BLaER1 treated with 17β-estradiol and CSF1 and Interleukin-3, amounts not matched to agents 10 nM and 100 nM (cell line): Measurements from ENCODE around the gene MPV17L2.
A peak's percentile ranks its signal among the peaks of the same experiment; 100 is the strongest.

ENCODE experiments used
- H3K27ac ChIP-seq, 11 experiments: shearing (Covaris generic); formaldehyde crosslinking; 2 replicates each; pipeline ENCODE4 v1.8.1; 2022
- H3K27me3 ChIP-seq, 11 experiments: shearing (Covaris generic); formaldehyde crosslinking; 2 replicates each; pipeline ENCODE4 v1.8.1; 2022
- H3K36me3 ChIP-seq, 11 experiments: shearing (Covaris generic); formaldehyde crosslinking; 2 replicates each; pipeline ENCODE4 v1.8.1; 2022
- H3K4me1 ChIP-seq, 10 experiments: shearing (Covaris generic); formaldehyde crosslinking; 2 replicates each; pipeline ENCODE4 v1.8.1; 2022
- H3K4me2 ChIP-seq, 11 experiments: shearing (Covaris generic); formaldehyde crosslinking; 2 replicates each; pipeline ENCODE4 v1.8.1; 2022
- H3K4me3 ChIP-seq, 10 experiments: shearing (Covaris generic); formaldehyde crosslinking; 2 replicates each; pipeline ENCODE4 v1.8.1; 2022
- H3K9ac ChIP-seq, 11 experiments: shearing (Covaris generic); formaldehyde crosslinking; 2 replicates each; pipeline ENCODE4 v1.8.1; 2022
- H3K9me3 ChIP-seq, 11 experiments: shearing (Covaris generic); formaldehyde crosslinking; replicated peaks in 1 of 11; 2 replicates each; pipeline ENCODE4 v1.8.1; 2022
- H4K20me1 ChIP-seq, 11 experiments: shearing (Covaris generic); formaldehyde crosslinking; 2 replicates each; pipeline ENCODE4 v1.8.1; 2022
- Cebpa-rat ChIP-seq, 11 experiments: shearing (Covaris generic); IDR thresholded peaks; 2 replicates each; pipeline ENCODE4 v1.8.1; 2022

Gene MPV17L2

DNA sequence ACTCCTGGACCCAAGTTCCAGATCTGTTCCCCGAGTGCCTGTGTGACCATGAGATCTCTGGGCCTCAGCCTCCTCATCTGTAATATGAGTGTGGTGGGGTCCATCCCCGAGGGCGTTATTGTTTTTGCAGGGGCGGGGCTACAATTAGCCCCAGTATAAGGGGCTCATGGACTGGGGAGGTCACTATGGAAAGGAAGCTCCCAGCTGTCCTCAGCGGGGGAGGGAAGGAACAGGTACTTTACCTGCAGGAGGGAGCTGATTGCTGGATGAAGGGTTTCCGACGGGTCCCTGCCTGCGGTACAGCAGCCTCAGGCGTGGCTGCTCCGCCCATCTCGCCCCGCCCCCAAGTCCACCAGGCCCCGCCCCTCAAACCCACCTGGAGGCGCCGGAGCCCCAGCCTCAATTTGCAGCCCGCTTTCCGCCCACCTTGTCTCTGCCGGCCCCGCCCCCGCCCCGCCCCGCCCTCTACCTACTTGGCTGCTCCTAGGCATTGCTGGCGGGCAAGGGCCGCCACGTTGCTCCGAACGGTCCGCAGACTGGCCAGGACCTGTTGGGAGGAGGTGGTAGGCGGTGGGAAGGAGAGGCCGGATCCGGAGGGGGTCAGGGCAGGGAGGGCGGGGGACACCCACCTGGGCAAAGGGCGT is 27.7 kb downstream of the MPV17L2 start:
- peaks cover 0 to 12% (median 0%) of the 10 kb centered on the region in 11 experiments; a peak in 4 of 22 replicates for H4K20me1 ChIP-seq
- no peak overlapping the region for H3K9ac ChIP-seq
- H3K27ac ChIP-seq = no peak overlapping the region
- TF ChIP-seq Cebpa-rat (IDR thresholded peaks at IDR 0.05) = no peak
- no peaks in the 10 kb centered on the region; a peak in 2 of 22 replicates for H3K36me3 ChIP-seq
- H3K9me3 ChIP-seq = peaks cover 0 to 12% (median 0%) of the 10 kb centered on the region in 11 experiments; a peak in 3 of 22 replicates
- no peak overlapping the region for H3K4me2 ChIP-seq
- peaks cover 20 to 27% (median 24%) of the 10 kb centered on the region in 11 experiments for H3K27me3 ChIP-seq
- H3K4me3 ChIP-seq = no peak overlapping the region
- peaks cover 8 to 19% (median 16%) of the 10 kb centered on the region in 10 experiments for H3K4me1 ChIP-seq

DNA sequence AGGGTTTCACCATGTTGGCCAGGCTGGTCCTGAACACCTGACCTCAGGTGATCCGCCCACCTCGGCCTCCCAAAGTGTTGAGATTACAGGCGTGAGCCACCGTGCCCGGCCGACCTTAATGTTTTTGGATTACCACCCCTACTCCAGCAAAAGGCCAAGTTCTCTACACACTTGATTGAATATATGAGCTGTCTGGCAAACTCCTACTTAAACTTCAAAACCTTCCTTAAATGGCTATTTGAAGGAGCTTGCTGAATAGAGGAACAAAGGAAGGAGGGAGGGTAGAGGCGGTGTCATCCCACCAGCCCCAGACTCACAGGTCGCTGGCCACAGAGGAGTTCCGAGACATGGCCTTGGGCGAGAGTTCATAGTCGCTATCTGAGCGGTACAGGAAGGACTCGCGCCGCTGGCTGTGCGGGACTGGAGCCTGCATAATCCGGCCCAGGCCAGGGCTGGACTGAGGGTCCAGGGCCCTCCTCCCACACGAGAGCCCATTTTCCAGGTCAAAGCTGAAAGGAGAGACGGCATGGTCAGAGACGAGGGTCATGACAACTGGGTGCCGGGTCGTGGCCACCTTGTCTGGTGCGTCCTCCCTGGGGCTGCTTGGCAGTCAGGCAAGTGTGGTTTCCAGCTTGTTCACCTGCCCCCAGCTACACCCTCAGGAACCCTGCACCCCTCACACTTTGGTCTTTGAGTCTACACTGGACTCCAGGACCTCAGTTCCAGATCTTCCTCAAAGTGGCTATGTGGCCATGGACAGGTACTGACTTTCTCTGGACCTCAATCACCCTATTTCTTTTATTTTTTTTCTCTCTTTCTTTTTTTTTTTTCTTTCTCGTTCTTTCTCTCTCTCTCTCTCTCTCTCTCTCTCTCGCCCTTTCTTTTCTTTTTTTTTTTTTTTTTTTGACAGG is 29.1 kb downstream of the MPV17L2 start:
- H3K36me3 ChIP-seq = no peaks in the 10 kb centered on the region; a peak in 2 of 22 replicates
- TF ChIP-seq Cebpa-rat (IDR thresholded peaks at IDR 0.05) = no peak
- peaks cover 0 to 17% (median 0%) of the 10 kb centered on the region in 11 experiments; a peak in 4 of 22 replicates for H4K20me1 ChIP-seq
- no peak overlapping the region for H3K9ac ChIP-seq
- peaks cover 26 to 38% (median 36%) of the 10 kb centered on the region in 11 experiments for H3K27me3 ChIP-seq
- H3K4me2 ChIP-seq = no peak overlapping the region
- no peak overlapping the region for H3K4me3 ChIP-seq
- H3K4me1 ChIP-seq = peaks cover 18 to 33% (median 29%) of the 10 kb centered on the region in 10 experiments
- H3K9me3 ChIP-seq = peaks cover 0 to 12% (median 0%) of the 10 kb centered on the region in 11 experiments; a peak in 3 of 22 replicates
- H3K27ac ChIP-seq = no peak overlapping the region

DNA sequence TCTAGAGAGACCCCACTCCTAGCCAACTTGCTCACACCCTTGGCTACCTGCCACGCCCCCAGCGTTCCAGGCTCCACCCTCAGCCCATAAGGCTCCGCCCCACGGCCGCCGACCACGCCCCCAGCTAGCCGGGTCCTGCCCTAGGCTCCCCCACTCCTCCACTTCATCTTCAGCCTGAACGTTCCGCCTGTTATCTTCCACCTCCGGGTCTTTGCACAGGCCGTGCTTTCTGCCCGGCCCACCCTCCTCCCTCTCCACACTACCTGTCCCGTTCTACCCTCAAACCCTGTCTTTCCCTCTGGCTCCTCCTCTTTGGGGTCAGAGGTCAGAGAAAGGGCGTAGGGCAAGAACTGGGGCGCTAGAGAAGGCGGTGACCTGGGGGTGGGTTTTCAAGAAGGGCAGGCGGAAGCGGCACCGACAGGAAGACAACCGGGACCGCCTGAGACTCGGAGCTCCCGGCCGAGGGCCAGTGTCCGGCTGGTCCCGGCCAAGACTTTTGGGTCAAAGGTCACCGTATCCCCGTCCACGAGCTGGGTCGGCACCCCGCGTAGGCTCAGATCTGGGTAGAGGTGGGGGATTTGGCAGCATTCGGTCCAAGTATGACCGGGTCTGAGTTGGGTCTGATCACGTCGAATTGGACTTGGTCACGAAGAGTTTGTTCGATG is 31.0 kb downstream of the MPV17L2 start:
- Histone ChIP-seq H3K4me3 (no peak overlapping the region), H3K36me3 (no peaks in the 10 kb centered on the region; a peak in 1 of 22 replicates), H4K20me1 (peaks cover 0 to 17% (median 0%) of the 10 kb centered on the region in 11 experiments; a peak in 4 of 22 replicates), H3K9ac (no peak overlapping the region), H3K27ac (no peak overlapping the region), H3K4me2 (peak overlapping the region in 7 of 11 experiments; percentile 64 to 89 (median 86); a peak in 10 of 22 replicates), H3K9me3 (peaks cover 0 to 12% (median 0%) of the 10 kb centered on the region in 11 experiments; a peak in 3 of 22 replicates), H3K4me1 (peaks cover 26 to 50% (median 45%) of the 10 kb centered on the region in 10 experiments), H3K27me3 (peaks cover 26 to 38% (median 36%) of the 10 kb centered on the region in 11 experiments)
- TF ChIP-seq Cebpa-rat (IDR thresholded peaks at IDR 0.05) = no peak

- Histone ChIP-seq H3K27me3 (peaks cover 26 to 38% (median 36%) of the 10 kb centered on the region in 11 experiments), H3K4me2 (peak overlapping the region in 9 of 11 experiments; percentile 64 to 89 (median 85); a peak in 16 of 22 replicates), H3K9ac (no peak overlapping the region; a peak in 4 of 22 replicates)
These were observed 31.7 kb downstream of the MPV17L2 start for GRCh38 chr19:18224525-18225354.

GRCh38 chr19:18225355-18225701 is 32.3 kb downstream of the MPV17L2 start:
- TF ChIP-seq Cebpa-rat (IDR thresholded peaks at IDR 0.05) = no peak
- no peaks in the 10 kb centered on the region for H3K36me3 ChIP-seq
- peak overlapping the region; percentile 62 to 89 (median 85) for H3K4me2 ChIP-seq
- peak overlapping the region in 3 of 10 experiments; percentile 41 to 42 (median 42); a peak in 4 of 20 replicates for H3K4me3 ChIP-seq
- peaks cover 0 to 17% (median 0%) of the 10 kb centered on the region in 11 experiments; a peak in 4 of 22 replicates for H4K20me1 ChIP-seq
- H3K9ac ChIP-seq = peak overlapping the region in 4 of 11 experiments; percentile 39 to 55 (median 48); a peak in 5 of 22 replicates
- H3K27me3 ChIP-seq = peaks cover 26 to 38% (median 36%) of the 10 kb centered on the region in 11 experiments
- H3K4me1 ChIP-seq = peaks cover 29 to 59% (median 51%) of the 10 kb centered on the region in 10 experiments
- peaks cover 0 to 12% (median 0%) of the 10 kb centered on the region in 11 experiments; a peak in 3 of 22 replicates for H3K9me3 ChIP-seq
- 0 out of 22 replicates have a peak overlapping the region, but pooled peaks of 1 of the 11 experiments have one; percentile 25 for H3K27ac ChIP-seq

More at GRCh38 chr19:18224525-18225354, 31.7 kb downstream of the MPV17L2 start:
- peaks cover 0 to 17% (median 0%) of the 10 kb centered on the region in 11 experiments; a peak in 4 of 22 replicates for H4K20me1 ChIP-seq
- peaks cover 0 to 12% (median 0%) of the 10 kb centered on the region in 11 experiments; a peak in 3 of 22 replicates for H3K9me3 ChIP-seq
- H3K4me3 ChIP-seq = peak overlapping the region in 2 of 10 experiments; percentile 2 to 42; a peak in 4 of 20 replicates
- H3K36me3 ChIP-seq = no peaks in the 10 kb centered on the region
- H3K27ac ChIP-seq = no peak overlapping the region; a peak in 1 of 22 replicates
- H3K4me1 ChIP-seq = peaks cover 26 to 53% (median 46%) of the 10 kb centered on the region in 10 experiments
- no peak for TF ChIP-seq Cebpa-rat (IDR thresholded peaks at IDR 0.05)

GRCh38 chr19:18225702-18226468 is 32.9 kb downstream of the MPV17L2 start, which contains the start of gene PDE4C:
PDE4C (minus strand) TSS chr19:18226438; CDS start chr19:18226415, 23 bp downstream.
- Histone ChIP-seq H3K27me3 (peaks cover 26 to 38% (median 36%) of the 10 kb centered on the region in 11 experiments), H3K36me3 (no peaks in the 10 kb centered on the region), H3K27ac (peak within 1 kb of the TSS in 3 of 11 experiments; percentile 4 to 25 (median 7); a peak in 2 of 22 replicates), H4K20me1 (peaks cover 0 to 17% (median 0%) of the 10 kb centered on the region in 11 experiments; a peak in 4 of 22 replicates), H3K9me3 (peaks cover 0 to 12% (median 0%) of the 10 kb centered on the region in 11 experiments; a peak in 3 of 22 replicates), H3K4me2 (peak within 1 kb of the TSS; percentile 62 to 89 (median 85)), H3K4me3 (peak within 1 kb of the TSS in 6 of 10 experiments; percentile 2 to 42 (median 25); a peak in 8 of 20 replicates), H3K9ac (peak within 1 kb of the TSS in 6 of 11 experiments; percentile 29 to 55 (median 48); a peak in 10 of 22 replicates), H3K4me1 (peaks cover 34 to 65% (median 56%) of the 10 kb centered on the region in 10 experiments)
- TF ChIP-seq Cebpa-rat (IDR thresholded peaks at IDR 0.05) = no peak
